ENCODE data around the gene TTLL11.

TTLL11 gene

DNA sequence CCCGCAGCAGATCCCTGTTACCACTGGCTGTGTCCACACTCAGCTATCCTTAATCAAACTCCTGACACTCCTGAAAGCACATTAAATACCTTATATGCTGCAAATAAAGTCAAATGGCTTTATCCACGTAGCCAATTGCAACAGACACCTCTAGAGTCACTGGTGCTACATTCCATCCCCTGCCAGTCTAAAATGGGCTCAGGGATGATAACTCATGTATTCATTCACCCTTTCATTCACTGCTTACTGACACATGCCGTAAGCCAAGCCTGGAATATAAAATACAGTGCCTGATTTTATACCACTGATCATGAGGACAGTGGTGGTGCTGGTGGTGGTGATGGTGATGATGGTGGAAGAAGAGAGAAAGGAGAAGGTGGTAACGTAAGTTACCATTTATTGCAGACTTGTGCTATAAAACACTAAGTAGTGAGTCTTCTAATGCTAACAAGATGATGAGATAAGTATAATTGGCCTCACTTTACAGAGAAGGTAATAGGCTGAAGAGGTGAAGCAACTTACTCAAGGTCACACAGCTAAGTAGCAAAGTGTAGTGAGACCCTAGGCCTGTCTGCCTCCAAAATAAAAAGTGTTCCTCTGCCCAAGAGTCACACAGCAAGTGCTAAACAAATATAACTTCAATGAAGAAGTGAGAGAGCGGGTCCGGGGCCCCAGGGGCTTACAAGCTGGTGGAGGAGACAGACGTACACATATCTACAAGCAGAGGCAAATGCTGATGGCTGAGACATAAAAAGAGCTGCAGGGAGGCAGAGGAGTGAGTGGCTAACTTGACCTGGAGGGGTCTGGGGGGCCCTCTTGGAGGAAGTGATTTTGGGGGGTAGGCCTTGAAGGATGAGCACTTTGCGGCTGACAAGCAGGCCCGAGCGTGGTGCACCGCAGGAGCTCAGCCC lies 1.2 kb downstream of the TTLL11 start:
- Histone ChIP-seq H3K4me3 (ENCODE audit: low read depth, low read length) (peak overlapping the region; percentile 75), H3K36me3 (replicated peaks) (no peaks in the 10 kb centered on the region), H3K27me3 (replicated peaks) (no peaks in the 10 kb centered on the region), H3K27ac (no peak overlapping the region)
- TF ChIP-seq, protein P1, sequence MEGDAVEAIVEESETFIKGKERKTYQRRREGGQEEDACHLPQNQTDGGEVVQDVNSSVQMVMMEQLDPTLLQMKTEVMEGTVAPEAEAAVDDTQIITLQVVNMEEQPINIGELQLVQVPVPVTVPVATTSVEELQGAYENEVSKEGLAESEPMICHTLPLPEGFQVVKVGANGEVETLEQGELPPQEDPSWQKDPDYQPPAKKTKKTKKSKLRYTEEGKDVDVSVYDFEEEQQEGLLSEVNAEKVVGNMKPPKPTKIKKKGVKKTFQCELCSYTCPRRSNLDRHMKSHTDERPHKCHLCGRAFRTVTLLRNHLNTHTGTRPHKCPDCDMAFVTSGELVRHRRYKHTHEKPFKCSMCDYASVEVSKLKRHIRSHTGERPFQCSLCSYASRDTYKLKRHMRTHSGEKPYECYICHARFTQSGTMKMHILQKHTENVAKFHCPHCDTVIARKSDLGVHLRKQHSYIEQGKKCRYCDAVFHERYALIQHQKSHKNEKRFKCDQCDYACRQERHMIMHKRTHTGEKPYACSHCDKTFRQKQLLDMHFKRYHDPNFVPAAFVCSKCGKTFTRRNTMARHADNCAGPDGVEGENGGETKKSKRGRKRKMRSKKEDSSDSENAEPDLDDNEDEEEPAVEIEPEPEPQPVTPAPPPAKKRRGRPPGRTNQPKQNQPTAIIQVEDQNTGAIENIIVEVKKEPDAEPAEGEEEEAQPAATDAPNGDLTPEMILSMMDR (IDR thresholded peaks at IDR 0.05; ENCODE audit: low read depth, low read length, missing control alignments) = no peak
- in situ Hi-C loops (cut with HindIII; ENCODE audit: low pct_ligation_motif_present, low sequenced_read_pairs) = no loop called here
- DNase-seq = no peak

- H3K27me3 ChIP-seq (replicated peaks) = no peaks in the 10 kb centered on the region
- no peak overlapping the region for H3K27ac ChIP-seq
- in situ Hi-C loops (cut with HindIII; ENCODE audit: low pct_ligation_motif_present, low sequenced_read_pairs) = no loop called here
- no peak overlapping the region for H3K4me3 ChIP-seq (ENCODE audit: low read depth, low read length)
- no peaks in the 10 kb centered on the region for H3K36me3 ChIP-seq (replicated peaks)
- TF ChIP-seq, protein P1 (IDR thresholded peaks at IDR 0.05; ENCODE audit: low read depth, low read length, missing control alignments) = no peak
- no peak for DNase-seq
Observed at GRCh38 chr9:122090981-122091380, 2.1 kb downstream of the TTLL11 start.

GRCh38 chr9:122090287-122090883 lies 2.7 kb downstream of the TTLL11 start:
- Histone ChIP-seq H3K36me3 (replicated peaks) (no peaks in the 10 kb centered on the region), H3K27ac (no peak overlapping the region), H3K27me3 (replicated peaks) (no peaks in the 10 kb centered on the region), H3K4me3 (ENCODE audit: low read depth, low read length) (no peak overlapping the region)
- TF ChIP-seq, protein P1 (IDR thresholded peaks at IDR 0.05; ENCODE audit: low read depth, low read length, missing control alignments) = no peak
- DNase-seq = no peak
- in situ Hi-C loops (cut with HindIII; ENCODE audit: low pct_ligation_motif_present, low sequenced_read_pairs) = no loop called here

GRCh38 chr9:122088880-122089706 lies 4.0 kb downstream of the TTLL11 start:
- DNase-seq = no peak
- Histone ChIP-seq H3K27me3 (replicated peaks) (no peaks in the 10 kb centered on the region), H3K4me3 (ENCODE audit: low read depth, low read length) (no peak overlapping the region), H3K27ac (no peak overlapping the region), H3K36me3 (replicated peaks) (no peaks in the 10 kb centered on the region)
- in situ Hi-C loops (cut with HindIII; ENCODE audit: low pct_ligation_motif_present, low sequenced_read_pairs) = no loop called here
- TF ChIP-seq, protein P1 (IDR thresholded peaks at IDR 0.05; ENCODE audit: low read depth, low read length, missing control alignments) = no peak

DNA sequence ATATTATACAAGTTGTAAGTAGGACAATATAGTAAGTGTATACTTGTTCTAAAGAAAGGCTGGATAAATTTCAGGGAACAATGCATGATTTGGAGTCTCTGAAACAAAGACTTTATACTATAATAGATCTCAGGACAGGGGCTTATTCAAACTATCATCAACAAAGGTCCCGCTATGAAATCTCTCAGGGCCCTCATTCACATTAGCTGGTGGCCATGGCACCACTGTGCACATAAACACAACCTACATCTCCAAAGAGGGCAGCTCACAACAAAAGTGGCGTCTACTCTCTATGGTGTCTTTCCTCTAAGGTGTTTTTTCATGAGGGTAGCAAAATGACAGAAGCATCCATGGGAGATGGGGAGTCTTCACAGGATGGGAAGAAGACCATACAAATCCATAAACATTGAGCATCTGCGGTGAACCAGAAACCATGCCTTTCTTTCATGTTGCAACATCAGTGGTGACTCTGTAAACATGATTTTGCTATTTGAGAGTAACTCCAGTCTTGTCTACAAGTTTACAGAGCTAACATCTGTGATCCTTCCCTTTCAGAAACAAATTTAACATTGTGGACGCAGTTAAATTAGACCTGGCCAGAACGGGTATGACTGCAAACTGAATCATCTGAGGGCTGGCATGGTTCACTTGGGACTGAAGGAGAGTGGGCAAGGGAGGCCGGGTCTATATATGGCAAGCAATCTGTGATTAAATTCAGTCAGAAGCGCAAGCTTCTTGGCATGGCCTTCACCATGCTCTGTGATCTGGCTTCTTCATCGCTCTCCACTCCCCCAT lies 5.5 kb downstream of the TTLL11 start:
- TF ChIP-seq, protein P1 (IDR thresholded peaks at IDR 0.05; ENCODE audit: low read depth, low read length, missing control alignments) = no peak
- DNase-seq = no peak
- no peaks in the 10 kb centered on the region for H3K27me3 ChIP-seq (replicated peaks)
- no peak overlapping the region for H3K27ac ChIP-seq
- in situ Hi-C loops (cut with HindIII; ENCODE audit: low pct_ligation_motif_present, low sequenced_read_pairs) = no loop called here
- H3K4me3 ChIP-seq (ENCODE audit: low read depth, low read length) = no peak overlapping the region
- no peaks in the 10 kb centered on the region for H3K36me3 ChIP-seq (replicated peaks)
